ENCODE data around the gene RPUSD1. TPM values are rescaled to one million over a fixed set of nuclear protein-coding genes. Genes with fewer than 3 reads are reported as not detected.

RPUSD1 gene
- total and polyA plus RNA-seq, 3 donors from 2014 or later = 11.4 to 24.0 (median 18.6) TPM

- no peaks in the 10 kb centered on the region for H3K36me3 ChIP-seq (ENCODE audit: low read depth, missing control alignments)
- no peaks in the 10 kb centered on the region for H3K9me3 ChIP-seq
- intact Hi-C loops (cut with DNase I; ENCODE audit: low total_unique reads) = no loop called here
These were observed 6.8 kb upstream of the RPUSD1 start for GRCh38 chr16:794853-795466.

DNA sequence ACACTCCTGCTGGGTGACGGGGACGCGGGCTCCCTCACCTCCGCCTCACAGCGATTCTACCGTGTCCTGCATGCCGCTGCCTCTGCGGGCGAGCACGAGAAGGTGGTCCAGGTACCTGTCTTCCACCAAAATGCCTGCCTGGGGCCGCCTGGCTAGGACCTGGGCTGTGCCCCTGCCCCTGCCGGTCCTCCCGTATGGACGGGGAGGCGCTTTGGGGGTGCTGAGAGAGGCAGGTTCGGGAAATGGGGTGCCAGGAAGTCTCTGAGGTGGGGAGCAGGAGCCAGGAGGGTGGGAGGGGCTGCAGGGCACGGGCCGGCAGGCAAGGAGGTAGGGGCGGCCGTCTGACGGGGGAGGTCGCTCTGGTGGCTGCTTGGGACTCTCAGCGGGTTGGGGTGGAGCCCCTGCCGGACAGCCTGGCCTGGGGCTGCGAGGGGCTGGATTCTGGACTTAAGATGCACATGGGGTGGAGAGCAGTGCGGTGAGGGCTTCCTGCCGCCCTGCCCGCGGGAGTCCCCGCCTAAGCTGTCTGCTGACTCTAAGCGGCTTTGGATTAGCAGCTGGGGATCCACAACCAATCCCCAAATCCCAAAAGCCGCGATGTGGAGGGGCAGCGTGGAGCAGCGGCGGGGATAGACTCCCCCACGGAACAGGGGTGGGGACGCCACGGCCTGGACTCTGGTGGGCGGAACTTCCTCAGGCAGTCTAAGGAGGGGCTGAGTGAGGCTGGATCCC, 6.1 kb upstream of the RPUSD1 start:
- H3K9me3 ChIP-seq = no peaks in the 10 kb centered on the region
- no peak overlapping the region for H3K27ac ChIP-seq
- WGBS, 2 donors = 91 to 99% methylated on average over 25 to 40 of the region's 40 CpGs
- intact Hi-C loops (cut with DNase I; ENCODE audit: low total_unique reads) = no loop called here
- no peak for DNase-seq
- H3K4me3 ChIP-seq = no peak overlapping the region
- H3K27me3 ChIP-seq = no peaks in the 10 kb centered on the region
- TF ChIP-seq POLR2A (IDR thresholded peaks at IDR 0.05) = no peak
- TF ChIP-seq CTCF (IDR thresholded peaks at IDR 0.05) = no peak
- peaks cover under 1% of the 10 kb centered on the region for H3K4me1 ChIP-seq
- H3K36me3 ChIP-seq (ENCODE audit: low read depth, missing control alignments) = no peaks in the 10 kb centered on the region

More at GRCh38 chr16:794853-795466, 6.8 kb upstream of the RPUSD1 start:
- no peak for TF ChIP-seq CTCF (IDR thresholded peaks at IDR 0.05)
- no peak for TF ChIP-seq POLR2A (IDR thresholded peaks at IDR 0.05)
- H3K27ac ChIP-seq = no peak overlapping the region
- H3K4me1 ChIP-seq = no peaks in the 10 kb centered on the region
- H3K27me3 ChIP-seq = no peaks in the 10 kb centered on the region
- 80 to 94% methylated on average over 15 to 17 of the region's 31 CpGs for WGBS, 2 donors
- no peak overlapping the region for H3K4me3 ChIP-seq
- DNase-seq = no peak

- intact Hi-C loops (cut with DNase I; ENCODE audit: low total_unique reads) = no loop called here
- Histone ChIP-seq H3K27me3 (no peaks in the 10 kb centered on the region), H3K27ac (no peak overlapping the region), H3K4me1 (peaks cover 6% of the 10 kb centered on the region), H3K9me3 (no peaks in the 10 kb centered on the region), H3K4me3 (no peak overlapping the region), H3K36me3 (ENCODE audit: low read depth, missing control alignments) (no peaks in the 10 kb centered on the region)
- DNase-seq = no peak
- no peak for TF ChIP-seq CTCF (IDR thresholded peaks at IDR 0.05)
- TF ChIP-seq POLR2A (IDR thresholded peaks at IDR 0.05) = no peak
- 95 to 96% methylated on average over 4 to 8 of the region's 8 CpGs for WGBS, 2 donors
These were observed 5.2 kb upstream of the RPUSD1 start for GRCh38 chr16:793414-793813.

GRCh38 chr16:792221-792995, 4.2 kb upstream of the RPUSD1 start:
- no peak for TF ChIP-seq CTCF (IDR thresholded peaks at IDR 0.05)
- no peak for TF ChIP-seq POLR2A (IDR thresholded peaks at IDR 0.05)
- 92 to 100% methylated on average over 6 to 46 of the region's 46 CpGs for WGBS, 2 donors
- intact Hi-C loops (cut with DNase I; ENCODE audit: low total_unique reads) = no loop called here
- H3K27ac ChIP-seq = no peak overlapping the region
- H3K36me3 ChIP-seq (ENCODE audit: low read depth, missing control alignments) = no peaks in the 10 kb centered on the region
- H3K4me1 ChIP-seq = peaks cover 10% of the 10 kb centered on the region
- no peaks in the 10 kb centered on the region for H3K27me3 ChIP-seq
- DNase-seq = no peak
- H3K4me3 ChIP-seq = no peak overlapping the region
- no peaks in the 10 kb centered on the region for H3K9me3 ChIP-seq
